Lower leg skin (tissue), 3 donors: ENCODE results near the gene SP1.

Experiments used
- POLR2A ChIP-seq, 2 donors: fragments of 450-650 bp; IDR thresholded peaks; one replicate each; pipeline ENCODE4 v1.6.1; 2016 to 2017; ENCODE audit warnings: antibody characterized with exemption in 2 of 2, mild to moderate bottlenecking in 1 of 2, moderate library complexity in 1 of 2
- TF ChIP-seq, protein P1 (sequence below), 3 donors: fragments of 450-650 bp; IDR thresholded peaks; one replicate each; pipeline ENCODE4 v1.5.1; 2016; ENCODE audit warnings: antibody characterized with exemption in 3 of 3, mild to moderate bottlenecking in 3 of 3, moderate library complexity in 2 of 3

DNA sequence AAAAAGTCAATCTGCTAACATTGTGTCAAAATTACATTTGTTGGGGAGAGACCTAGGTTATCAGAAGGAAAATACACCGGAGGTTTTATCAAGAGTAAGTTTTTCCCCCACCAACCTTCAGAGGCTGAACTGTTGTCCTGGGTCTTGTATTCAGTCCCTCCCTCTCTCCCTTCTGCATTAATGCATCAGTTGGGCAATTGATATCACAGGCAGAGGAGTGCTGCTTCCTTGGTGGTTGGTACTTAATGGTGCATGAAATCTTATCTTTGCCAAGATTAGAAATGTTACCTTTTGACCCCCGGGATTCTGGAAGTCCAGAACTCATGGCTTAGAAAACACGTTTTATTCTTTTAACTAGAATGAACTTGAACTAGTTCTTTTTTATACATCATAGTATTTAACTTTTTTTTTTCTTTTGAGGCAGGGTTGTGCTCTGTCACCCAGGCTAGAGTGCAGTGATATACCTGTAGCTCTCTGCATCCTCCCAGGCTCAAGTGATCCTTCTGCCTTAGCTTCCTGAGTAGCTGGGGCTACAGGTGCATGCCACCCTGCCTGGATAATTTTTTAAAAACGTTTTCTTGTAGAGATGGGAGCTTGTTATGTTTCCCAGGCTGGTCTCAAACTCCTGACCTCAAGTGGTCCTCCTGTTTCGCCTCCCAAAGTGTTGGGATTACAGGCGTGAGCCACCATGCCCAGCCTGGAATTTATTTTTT lies 76.8 kb downstream of the SP1 start:
- TF ChIP-seq, protein P1, sequence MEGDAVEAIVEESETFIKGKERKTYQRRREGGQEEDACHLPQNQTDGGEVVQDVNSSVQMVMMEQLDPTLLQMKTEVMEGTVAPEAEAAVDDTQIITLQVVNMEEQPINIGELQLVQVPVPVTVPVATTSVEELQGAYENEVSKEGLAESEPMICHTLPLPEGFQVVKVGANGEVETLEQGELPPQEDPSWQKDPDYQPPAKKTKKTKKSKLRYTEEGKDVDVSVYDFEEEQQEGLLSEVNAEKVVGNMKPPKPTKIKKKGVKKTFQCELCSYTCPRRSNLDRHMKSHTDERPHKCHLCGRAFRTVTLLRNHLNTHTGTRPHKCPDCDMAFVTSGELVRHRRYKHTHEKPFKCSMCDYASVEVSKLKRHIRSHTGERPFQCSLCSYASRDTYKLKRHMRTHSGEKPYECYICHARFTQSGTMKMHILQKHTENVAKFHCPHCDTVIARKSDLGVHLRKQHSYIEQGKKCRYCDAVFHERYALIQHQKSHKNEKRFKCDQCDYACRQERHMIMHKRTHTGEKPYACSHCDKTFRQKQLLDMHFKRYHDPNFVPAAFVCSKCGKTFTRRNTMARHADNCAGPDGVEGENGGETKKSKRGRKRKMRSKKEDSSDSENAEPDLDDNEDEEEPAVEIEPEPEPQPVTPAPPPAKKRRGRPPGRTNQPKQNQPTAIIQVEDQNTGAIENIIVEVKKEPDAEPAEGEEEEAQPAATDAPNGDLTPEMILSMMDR (IDR thresholded peaks at IDR 0.05): no peak
- TF ChIP-seq POLR2A (IDR thresholded peaks at IDR 0.05): no peak
